ENCODE data around the gene TUBGCP6. TPM values are rescaled to one million over a fixed set of nuclear protein-coding genes. Genes with fewer than 3 reads are reported as not detected.
A peak's percentile ranks its signal among the peaks of the same experiment; 100 is the strongest.

Gene TUBGCP6
- total and polyA plus RNA-seq, 10 of the 15 experiments (the other 5 are each of a cell fraction or from before 2014, with no cell fraction given) = 0.74 to 41.4 (median 19.4) TPM

- Histone ChIP-seq H3K27me3 (replicated peaks in 1 of 2; ENCODE audit: control insufficient read depth in 2 of 2, insufficient read depth in 2 of 2, low read length in 1 of 2) (no peaks in the 10 kb centered on the region), H3K4me3 (no peak overlapping the region), H2AFZ (ENCODE audit: control insufficient read depth, low read depth, low read length) (no peak overlapping the region), H3K79me2 (ENCODE audit: control insufficient read depth, insufficient read depth, low read length) (peaks cover 43% of the 10 kb centered on the region), H3K4me2 (ENCODE audit: control insufficient read depth, insufficient read depth) (peak overlapping the region; percentile 32), H3K9me3 (replicated peaks; ENCODE audit: control insufficient read depth, insufficient read depth, low read length) (no peaks in the 10 kb centered on the region), H3K27ac (ENCODE audit: control insufficient read depth, insufficient read depth) (peak overlapping the region; percentile 61), H4K20me1 (ENCODE audit: control insufficient read depth, insufficient read depth) (no peaks in the 10 kb centered on the region), H3K9ac (ENCODE audit: control insufficient read depth, insufficient read depth, low read length) (no peak overlapping the region), H3K4me1 (ENCODE audit: control insufficient read depth, insufficient read depth, low read length) (peaks cover 52% of the 10 kb centered on the region), H3K36me3 (ENCODE audit: control insufficient read depth in 2 of 2, insufficient read depth in 2 of 2, low read length in 1 of 2) (peaks cover 0 to 43% of the 10 kb centered on the region in 2 experiments; a peak in 3 of 4 replicates)
- intact Hi-C loops (cut with micrococcal nuclease; ENCODE audit: unreplicated experiment) (loop anchor here (10.0 kb wide), 1 partner anchor 259 kb away; no protein-coding TSS in a partner anchor), in situ Hi-C loops (cut with MboI) (no loop called here)
- ChIA-PET SMC1A (ENCODE audit: uncharacterized antibody, unreplicated experiment) (no interaction called here), CTCF (no interaction called here), RAD21 (ENCODE audit: unreplicated experiment) (interaction anchor here (0.6 kb wide), 1 partner anchor 364 kb away, joined by 3 read pairs; no protein-coding TSS in a partner anchor), POLR2A (interaction anchor here (0.9 kb wide), 1 partner anchor 111 kb away, joined by 3 read pairs; no protein-coding TSS in a partner anchor)
- DNase-seq (ENCODE audit: low read depth, low spot score) (no peak), ATAC-seq (no peak), FAIRE-seq (no peak)
- no TSS peak for BruUV-seq (replicated peaks)
- 78% methylated on average over 37 of the region's 44 CpGs for WGBS (ENCODE audit: insufficient coverage, insufficient replicate concordance, low lambda C conversion rate, missing lambda C conversion rate)
- TF ChIP-seq LARP7 (IDR thresholded peaks at IDR 0.05) = no peak
- TF ChIP-seq MEF2B (IDR thresholded peaks at IDR 0.05; ENCODE audit: partially characterized antibody, poor library complexity, severe bottlenecking) = no peak
- 0 out of 2 replicates have a peak, but pooled peaks have one; percentile 8 for TF ChIP-seq GATAD2B (conservative IDR thresholded peaks at IDR 0.05; ENCODE audit: low read depth)
Measured at GRCh38 chr22:50194037-50194805, 50.6 kb downstream of the TUBGCP6 start.

DNA sequence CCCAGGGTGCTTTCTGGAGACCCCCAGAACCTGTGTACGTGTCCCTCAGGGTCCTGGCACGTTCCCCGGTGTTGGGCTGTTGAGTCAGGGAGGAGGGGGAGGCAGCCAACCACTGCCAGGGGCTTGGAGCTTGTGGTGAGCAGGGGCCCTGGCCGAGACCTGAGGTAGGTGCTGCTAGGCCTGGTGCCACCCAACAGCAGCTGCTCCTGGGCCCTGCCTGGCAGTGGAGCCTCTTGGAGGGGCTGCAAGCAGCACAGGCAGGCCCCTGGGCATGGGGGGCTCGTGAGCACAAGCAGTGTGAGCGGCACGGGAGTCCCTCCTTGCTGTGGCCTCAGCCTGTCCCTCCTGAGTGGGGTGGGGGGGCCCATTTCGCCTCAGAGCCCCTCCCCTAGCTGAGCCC is 51.2 kb downstream of the TUBGCP6 start:
- no peak for ATAC-seq
- Histone ChIP-seq H3K36me3 (ENCODE audit: control insufficient read depth in 2 of 2, insufficient read depth in 2 of 2, low read length in 1 of 2) (peaks cover 0 to 42% of the 10 kb centered on the region in 2 experiments; a peak in 3 of 4 replicates), H3K79me2 (ENCODE audit: control insufficient read depth, insufficient read depth, low read length) (peaks cover 49% of the 10 kb centered on the region), H3K4me1 (ENCODE audit: control insufficient read depth, insufficient read depth, low read length) (peaks cover 58% of the 10 kb centered on the region), H3K9me3 (replicated peaks; ENCODE audit: control insufficient read depth, insufficient read depth, low read length) (no peaks in the 10 kb centered on the region), H3K4me2 (ENCODE audit: control insufficient read depth, insufficient read depth) (peak overlapping the region; percentile 90; the same call in 1 of the 2 replicates), H2AFZ (ENCODE audit: control insufficient read depth, low read depth, low read length) (no peak overlapping the region), H3K27me3 (replicated peaks in 1 of 2; ENCODE audit: control insufficient read depth in 2 of 2, insufficient read depth in 2 of 2, low read length in 1 of 2) (no peaks in the 10 kb centered on the region), H3K4me3 (no peak overlapping the region), H3K27ac (ENCODE audit: control insufficient read depth, insufficient read depth) (peak overlapping the region; percentile 98; the same call in 1 of the 2 replicates), H3K9ac (ENCODE audit: control insufficient read depth, insufficient read depth, low read length) (no peak overlapping the region), H4K20me1 (ENCODE audit: control insufficient read depth, insufficient read depth) (no peaks in the 10 kb centered on the region)
- CTCF ChIA-PET = no interaction called here
- SMC1A ChIA-PET (ENCODE audit: uncharacterized antibody, unreplicated experiment) = no interaction called here
- no peak for TF ChIP-seq CREM (IDR thresholded peaks at IDR 0.05; ENCODE audit: low read depth)
- TF ChIP-seq CEBPB (IDR thresholded peaks at IDR 0.05; ENCODE audit: borderline replicate concordance in 1 of 2, low read depth in 2 of 2, low read length in 2 of 2) = no peak
- FAIRE-seq = no peak
- intact Hi-C loops (cut with micrococcal nuclease; ENCODE audit: unreplicated experiment) = loop anchor here (10.0 kb wide), 1 partner anchor 259 kb away; no protein-coding TSS in a partner anchor
- DNase-seq (ENCODE audit: low read depth, low spot score) = no peak
- RAD21 ChIA-PET (ENCODE audit: unreplicated experiment) = no interaction called here
- WGBS (ENCODE audit: insufficient coverage, insufficient replicate concordance, low lambda C conversion rate, missing lambda C conversion rate) = 71% methylated on average over 8 of the region's 8 CpGs
- POLR2A ChIA-PET = interaction anchor here (0.9 kb wide), 1 partner anchor 112 kb away, joined by 3 read pairs; no protein-coding TSS in a partner anchor
- in situ Hi-C loops (cut with MboI) = no loop called here
- BruUV-seq (replicated peaks) = no TSS peak
